WTC11 (cell line): ENCODE results near the gene TFEB. TPM values are rescaled to one million over a fixed set of nuclear protein-coding genes. Genes with fewer than 3 reads are reported as not detected.

Source experiments
- ATAC-seq: fragments of 200-7000 bp; cut with Tn5 transposase; 2 replicates; pipeline ENCODE4 v1.10.0; 2021; ENCODE audit warnings: mild to moderate bottlenecking, moderate library complexity
- CTCF ChIA-PET: fragments of 300-600 bp; sonication (Branson Sonifier 250); formaldehyde crosslinking; loops from one replicate; lab custom pipeline; 2021; ENCODE audit warnings: antibody characterized with exemption; lab: Charles Lee
- POLR2A ChIA-PET: fragments of 350-600 bp; sonication (Branson Sonifier 250); formaldehyde crosslinking; loops from one replicate; lab custom pipeline; 2021; ENCODE audit warnings: antibody characterized with exemption; lab: Charles Lee
- DNase-seq: peaks from one replicate; pipeline ENCODE4 v3.0.0; 2021; ENCODE audit warnings: low spot score
- H3K27ac Mint-ChIP-seq: 2 replicates; pipeline ENCODE4 v1.8.0; 2021; ENCODE audit warnings: mixed read lengths
- H3K27me3 Mint-ChIP-seq: 2 replicates; pipeline ENCODE4 v1.8.0; 2021; ENCODE audit warnings: low read depth, mild to moderate bottlenecking, moderate library complexity, mixed read lengths
- H3K36me3 Mint-ChIP-seq: 2 replicates; pipeline ENCODE4 v1.8.0; 2021; ENCODE audit warnings: mixed read lengths
- H3K4me1 Mint-ChIP-seq: 2 replicates; pipeline ENCODE4 v1.8.0; 2022; ENCODE audit warnings: mixed read lengths
- H3K4me3 Mint-ChIP-seq: 2 replicates; pipeline ENCODE4 v1.8.0; 2021; ENCODE audit warnings: mild to moderate bottlenecking, moderate library complexity, mixed read lengths
- H3K9me3 Mint-ChIP-seq: 2 replicates; pipeline ENCODE4 v1.8.0; 2021; ENCODE audit warnings: mixed read lengths
- AR ChIP-seq: fragments of 250-450 bp; sonication (Bioruptor Pico); IDR thresholded peaks from 2 replicates; pipeline ENCODE4 v1.9.0; 2021; ENCODE audit warnings: mild to moderate bottlenecking
- ARID4B ChIP-seq: sonication (generic); formaldehyde crosslinking; IDR thresholded peaks from 2 replicates; pipeline ENCODE4 v1.8.0; 2023; ENCODE audit warnings: missing genetic modification reagents, mild to moderate bottlenecking, borderline replicate concordance
- E2F1 ChIP-seq: sonication (generic); formaldehyde crosslinking; IDR thresholded peaks from 2 replicates; pipeline ENCODE4 v1.8.0; 2022; ENCODE audit warnings: mild to moderate bottlenecking, missing genetic modification reagents
- ESRRA ChIP-seq: sonication (generic); formaldehyde crosslinking; IDR thresholded peaks from 2 replicates; pipeline ENCODE4 v1.8.1; 2022; ENCODE audit warnings: mild to moderate bottlenecking, missing genetic modification reagents, borderline replicate concordance
- ETV6 ChIP-seq: sonication (generic); formaldehyde crosslinking; IDR thresholded peaks from 2 replicates; pipeline ENCODE4 v1.8.1; 2022; ENCODE audit warnings: mild to moderate bottlenecking, missing genetic modification reagents
- FOXJ3 ChIP-seq: sonication (generic); formaldehyde crosslinking; IDR thresholded peaks from 2 replicates; pipeline ENCODE4 v1.9.0; 2021; ENCODE audit warnings: missing genetic modification reagents, mild to moderate bottlenecking, borderline replicate concordance
- GTF2I ChIP-seq: fragments of 250-450 bp; sonication (Bioruptor Pico); conservative IDR thresholded peaks from 2 replicates; pipeline ENCODE4 v1.4.0; 2021; ENCODE audit warnings: mild to moderate bottlenecking
- HMGXB4 ChIP-seq: sonication (generic); formaldehyde crosslinking; IDR thresholded peaks from 2 replicates; pipeline ENCODE4 v1.8.1; 2023; ENCODE audit warnings: mild to moderate bottlenecking, moderate library complexity, missing genetic modification reagents
- JUN ChIP-seq: sonication (generic); formaldehyde crosslinking; IDR thresholded peaks from 2 replicates; pipeline ENCODE4 v1.8.0; 2023; ENCODE audit warnings: mild to moderate bottlenecking, missing genetic modification reagents
- NFATC4 ChIP-seq: fragments of 250-450 bp; sonication (Bioruptor Pico); IDR thresholded peaks from 2 replicates; pipeline ENCODE4 v1.9.0; 2021; ENCODE audit warnings: mild to moderate bottlenecking
- NR1H2 ChIP-seq: sonication (generic); formaldehyde crosslinking; IDR thresholded peaks from 2 replicates; pipeline ENCODE4 v1.9.0; 2021; ENCODE audit warnings: mild to moderate bottlenecking, moderate library complexity, missing genetic modification reagents
- OVOL2 ChIP-seq: fragments of 250-450 bp; sonication (Bioruptor Pico); IDR thresholded peaks from 2 replicates; pipeline ENCODE4 v1.9.0; 2021; ENCODE audit warnings: mild to moderate bottlenecking, borderline replicate concordance
- PRDM15 ChIP-seq: sonication (generic); formaldehyde crosslinking; IDR thresholded peaks from 2 replicates; pipeline ENCODE4 v1.8.0; 2022; ENCODE audit warnings: missing genetic modification reagents
- SMAD3 ChIP-seq: sonication (generic); formaldehyde crosslinking; IDR thresholded peaks from 2 replicates; pipeline ENCODE4 v1.8.0; 2022; ENCODE audit warnings: missing genetic modification reagents, mild to moderate bottlenecking, borderline replicate concordance
- ZMAT4 ChIP-seq: fragments of 250-450 bp; sonication (Bioruptor Pico); IDR thresholded peaks from 2 replicates; pipeline ENCODE4 v1.9.0; 2021; ENCODE audit warnings: mild to moderate bottlenecking
- ZNF219 ChIP-seq: sonication (generic); formaldehyde crosslinking; IDR thresholded peaks from 2 replicates; pipeline ENCODE4 v1.8.0; 2023; ENCODE audit warnings: missing genetic modification reagents, mild to moderate bottlenecking, borderline replicate concordance
- ZNF232 ChIP-seq: sonication (generic); formaldehyde crosslinking; IDR thresholded peaks from 2 replicates; pipeline ENCODE4 v1.8.0; 2022; ENCODE audit warnings: mild to moderate bottlenecking, missing genetic modification reagents
- ZNF416 ChIP-seq: fragments of 250-450 bp; sonication (Bioruptor Pico); IDR thresholded peaks from 2 replicates; pipeline ENCODE4 v1.9.0; 2021; ENCODE audit warnings: mild to moderate bottlenecking, inconsistent platforms
- ZSCAN18 ChIP-seq: fragments of 250-450 bp; sonication (Bioruptor Pico); IDR thresholded peaks from 2 replicates; pipeline ENCODE4 v2.1.2; 2022; ENCODE audit warnings: mild to moderate bottlenecking, moderate library complexity
- total RNA-seq: library from RNA; stranded (reverse); gene quantifications from 3 replicates; pipeline ENCODE4 v1.2.3, GENCODE V29; 2021

The TFEB gene
- total RNA-seq, 1 experiment from 2014 or later: 3.9 TPM

GRCh38 chr6:41696788-41697187, 38.6 kb downstream of the TFEB start:
- ATAC-seq (no peak), DNase-seq (no peak)
- H3K4me1 Mint-ChIP-seq: peaks cover 11% of the 10 kb centered on the region
- CTCF ChIA-PET: no interaction called here
- H3K27me3 Mint-ChIP-seq: no peaks in the 10 kb centered on the region; the same call in 1 of the 2 replicates
- POLR2A ChIA-PET: no interaction called here
- no peak overlapping the region for H3K27ac Mint-ChIP-seq
- no peak overlapping the region for H3K4me3 Mint-ChIP-seq
- no peaks in the 10 kb centered on the region for H3K9me3 Mint-ChIP-seq
- H3K36me3 Mint-ChIP-seq: no peaks in the 10 kb centered on the region
- TF ChIP-seq ZNF232 (CRISPR knock-in tag): no peak
- no peak for TF ChIP-seq NFATC4 (CRISPR knock-in tag)
- no peak for TF ChIP-seq HMGXB4 (CRISPR knock-in tag)
- no peak for TF ChIP-seq ESRRA (CRISPR knock-in tag)
- TF ChIP-seq E2F1 (CRISPR knock-in tag): no peak
- TF ChIP-seq ZSCAN18 (CRISPR knock-in tag): no peak
- no peak for TF ChIP-seq ZNF219
- TF ChIP-seq JUN (CRISPR knock-in tag): no peak
- TF ChIP-seq ZMAT4 (CRISPR knock-in tag): no peak
- TF ChIP-seq ZNF416 (CRISPR knock-in tag): no peak
- TF ChIP-seq FOXJ3: no peak
- TF ChIP-seq AR (CRISPR knock-in tag): no peak
- TF ChIP-seq ETV6: no peak
- no peak for TF ChIP-seq OVOL2 (CRISPR knock-in tag)
- TF ChIP-seq SMAD3 (CRISPR knock-in tag): no peak
- no peak for TF ChIP-seq NR1H2 (CRISPR knock-in tag)

GRCh38 chr6:41695825-41696224, 39.6 kb downstream of the TFEB start:
- H3K9me3 Mint-ChIP-seq: no peaks in the 10 kb centered on the region
- H3K4me1 Mint-ChIP-seq: peaks cover 5% of the 10 kb centered on the region
- no peak overlapping the region for H3K4me3 Mint-ChIP-seq
- H3K27ac Mint-ChIP-seq: no peak overlapping the region
- no peak for ATAC-seq
- H3K36me3 Mint-ChIP-seq: no peaks in the 10 kb centered on the region
- no peaks in the 10 kb centered on the region; the same call in 1 of the 2 replicates for H3K27me3 Mint-ChIP-seq
- no peak for DNase-seq
- CTCF ChIA-PET: interaction anchor here (0.8 to 3.5 kb wide), 3 partner anchors 10 to 91 kb away, joined by 3 to 24 read pairs (median 6); no protein-coding TSS in a partner anchor
- POLR2A ChIA-PET: no interaction called here
- no peak for TF ChIP-seq GTF2I (CRISPR knock-in tag)
- TF ChIP-seq PRDM15 (CRISPR knock-in tag): no peak
- TF ChIP-seq SMAD3 (CRISPR knock-in tag): no peak
- no peak for TF ChIP-seq ARID4B (CRISPR knock-in tag)
- no peak for TF ChIP-seq FOXJ3
